GM12891 (cell line): Measurements from ENCODE around the gene ATN1.
A peak's percentile ranks its signal among the peaks of the same experiment; 100 is the strongest.
"Not testable (repeated sequence)": the region's sequence is repeated elsewhere in the genome, so short reads cannot be mapped to it uniquely, and the experiment has no call there.

ENCODE experiments used
- DNase-seq: peaks from one replicate; pipeline ENCODE4 v3.0.0; 2011; ENCODE audit warnings: low spot score; ENCODE audit not compliant: insufficient read length
- FAIRE-seq: peaks from 2 replicates; lab custom pipeline; 2011; peaks lifted over from hg19 to GRCh38; lab: Jason Lieb, UNC
- PAX5 ChIP-seq: IDR thresholded peaks from 2 replicates; pipeline ENCODE4 v1.6.1; 2011; ENCODE audit warnings: low read length, moderate library complexity, mild to moderate bottlenecking; ENCODE audit not compliant: insufficient read depth, severe bottlenecking
- POLR2A ChIP-seq: IDR thresholded peaks from 2 replicates; pipeline ENCODE4 v1.6.1; 2011; ENCODE audit warnings: low read depth, low read length, control low read depth
- POLR2AphosphoS5 ChIP-seq: IDR thresholded peaks from 2 replicates; pipeline ENCODE4 v1.6.1; 2011; ENCODE audit warnings: low read depth, low read length, control low read depth
- POU2F2 ChIP-seq: IDR thresholded peaks from 2 replicates; pipeline ENCODE4 v1.6.1; 2011; ENCODE audit warnings: low read depth, mild to moderate bottlenecking, control low read depth, low read length, moderate library complexity
- SPI1 ChIP-seq: IDR thresholded peaks from 2 replicates; pipeline ENCODE4 v1.6.1; 2011; ENCODE audit warnings: low read depth, low read length, control low read depth
- TAF1 ChIP-seq: IDR thresholded peaks from 2 replicates; pipeline ENCODE4 v1.6.1; 2011; ENCODE audit warnings: low read depth, low read length, control low read depth

ATN1 gene

GRCh38 chr12:6905414-6906040 lies 22.2 kb upstream of the ATN1 start:
- TF ChIP-seq TAF1 (no peak), POLR2A (no peak), POLR2AphosphoS5 (no peak), SPI1 (no peak), PAX5 (no peak), POU2F2 (no peak)
- FAIRE-seq (no peak), DNase-seq (no peak)

- not testable (repeated sequence) for DNase-seq, FAIRE-seq
Observed at GRCh38 chr12:6908141-6908540, 19.6 kb upstream of the ATN1 start.

GRCh38 chr12:6909421-6910145 lies 18.2 kb upstream of the ATN1 start:
- FAIRE-seq: no peak
- no peak for DNase-seq
- TF ChIP-seq POLR2AphosphoS5: no peak

- FAIRE-seq (no peak), DNase-seq (no peak)
- TF ChIP-seq TAF1: no peak
- no peak for TF ChIP-seq PAX5
Observed at GRCh38 chr12:6912164-6912935, 15.4 kb upstream of the ATN1 start.

- TF ChIP-seq SPI1 (no peak), POLR2AphosphoS5 (no peak), POLR2A (no peak), TAF1 (no peak), POU2F2 (no peak), PAX5 (no peak)
- peak; percentile 75 for DNase-seq
- FAIRE-seq: peak; percentile 78
Observed at GRCh38 chr12:6914246-6914946, 13.4 kb upstream of the ATN1 start, which contains the start of gene ENO2. Gene ENO2, plus strand, starts transcription at chr12:6914580. Its CDS starts 1,253 bp downstream, at chr12:6915833.

GRCh38 chr12:6914947-6915788 lies 12.6 kb upstream of the ATN1 start:
- TF ChIP-seq PAX5: no peak
- no peak for TF ChIP-seq TAF1
- DNase-seq (no peak), FAIRE-seq (peak; percentile 91)

- no peak for DNase-seq
- no peak for FAIRE-seq
- TF ChIP-seq SPI1 (no peak), TAF1 (no peak), POLR2A (no peak), POLR2AphosphoS5 (no peak), POU2F2 (no peak), PAX5 (no peak)
Observed at GRCh38 chr12:6915789-6916285, 11.9 kb upstream of the ATN1 start.

GRCh38 chr12:6916426-6917200 lies 11.1 kb upstream of the ATN1 start:
- FAIRE-seq (no peak), DNase-seq (no peak)
- no peak for TF ChIP-seq PAX5
- TF ChIP-seq TAF1: no peak
- no peak for TF ChIP-seq POU2F2
- TF ChIP-seq POLR2A: no peak
- TF ChIP-seq POLR2AphosphoS5: no peak
- TF ChIP-seq SPI1: no peak
